ENCODE results near the gene MECP2. TPM values are rescaled to one million over a fixed set of nuclear protein-coding genes. Genes with fewer than 3 reads are reported as not detected.

The MECP2 gene
- total RNA-seq, 4 donors from 2014 or later = 57.7 to 79.4 (median 64.8) TPM

DNA sequence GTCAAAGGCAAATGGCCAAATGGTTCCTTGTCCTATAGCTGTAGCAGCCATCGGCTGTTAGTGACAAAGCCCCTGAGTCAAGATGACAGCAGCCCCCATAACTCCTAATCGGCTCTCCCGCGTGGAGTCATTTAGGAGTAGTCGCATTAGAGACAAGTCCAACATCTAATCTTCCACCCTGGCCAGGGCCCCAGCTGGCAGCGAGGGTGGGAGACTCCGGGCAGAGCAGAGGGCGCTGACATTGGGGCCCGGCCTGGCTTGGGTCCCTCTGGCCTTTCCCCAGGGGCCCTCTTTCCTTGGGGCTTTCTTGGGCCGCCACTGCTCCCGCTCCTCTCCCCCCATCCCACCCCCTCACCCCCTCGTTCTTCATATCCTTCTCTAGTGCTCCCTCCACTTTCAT lies 42.7 kb upstream of the MECP2 start:
- Histone ChIP-seq H3K36me3 (no peaks in the 10 kb centered on the region), H3K27me3 (no peaks in the 10 kb centered on the region), H3K4me1 (peaks cover 0 to 5% (median 4%) of the 10 kb centered on the region in 4 donors), H3K4me3 (no peak overlapping the region), H3K27ac (replicated peaks in 1 of 4) (no peak overlapping the region), H3K9me3 (no peaks in the 10 kb centered on the region)
- intact Hi-C loops (cut with DNase I) = no loop called here
- no peak for DNase-seq (ENCODE audit: extremely low spot score)
- no peak for TF ChIP-seq POLR2A (IDR thresholded peaks at IDR 0.05; ENCODE audit: low read depth)
- no peak for TF ChIP-seq CTCF (IDR thresholded peaks at IDR 0.05)
- no peak for TF ChIP-seq EP300 (IDR thresholded peaks at IDR 0.05)
- no peak for TF ChIP-seq POLR2AphosphoS5 (IDR thresholded peaks at IDR 0.05)
- WGBS = 91% methylated on average over 12 of the region's 12 CpGs

- TF ChIP-seq POLR2A (IDR thresholded peaks at IDR 0.05; ENCODE audit: low read depth) = no peak
- TF ChIP-seq POLR2AphosphoS5 (IDR thresholded peaks at IDR 0.05) = no peak
- TF ChIP-seq CTCF (IDR thresholded peaks at IDR 0.05) = no peak
- no peak for TF ChIP-seq EP300 (IDR thresholded peaks at IDR 0.05)
- Histone ChIP-seq H3K4me3 (no peak overlapping the region), H3K27ac (replicated peaks in 1 of 4) (no peak overlapping the region), H3K4me1 (peaks cover 0 to 5% (median 4%) of the 10 kb centered on the region in 4 donors), H3K36me3 (no peaks in the 10 kb centered on the region), H3K27me3 (no peaks in the 10 kb centered on the region), H3K9me3 (no peaks in the 10 kb centered on the region)
- intact Hi-C loops (cut with DNase I) = no loop called here
- 80% methylated on average over 10 of the region's 10 CpGs for WGBS
- no peak for DNase-seq (ENCODE audit: extremely low spot score)
These were observed 41.3 kb upstream of the MECP2 start for GRCh38 chrX:154138857-154139256.

DNA sequence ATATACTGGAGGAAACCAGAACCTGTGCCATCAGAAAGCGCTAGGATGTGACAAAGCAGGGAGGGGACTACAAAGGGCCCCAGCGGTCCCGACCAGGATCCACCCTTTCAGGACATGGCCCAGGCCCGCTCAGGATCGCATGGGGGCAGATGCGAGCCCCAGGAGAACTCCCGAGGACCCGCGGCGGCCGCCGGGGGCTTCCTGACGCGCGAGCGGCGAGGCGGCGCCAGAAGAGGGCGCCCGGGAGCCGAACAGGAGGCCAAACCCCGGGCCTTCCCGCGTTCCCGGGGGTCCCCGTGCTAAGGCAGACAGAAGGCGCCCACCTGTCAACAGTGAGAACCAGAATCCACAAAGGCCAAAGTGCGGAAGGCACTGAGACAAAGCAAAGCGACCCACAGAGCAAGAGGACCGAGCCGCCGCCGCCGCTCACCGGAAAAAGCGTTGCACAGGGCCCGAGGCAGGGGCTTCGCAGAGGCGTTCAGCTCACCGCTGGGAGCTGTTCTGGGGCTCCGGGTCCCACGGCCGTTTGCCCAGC lies 39.2 kb upstream of the MECP2 start:
- H3K4me1 ChIP-seq = peaks cover 0 to 5% (median 4%) of the 10 kb centered on the region in 4 donors
- H3K27ac ChIP-seq (replicated peaks in 1 of 4) = peak overlapping the region in 2 of 4 donors; percentile 44 to 48
- WGBS = 27% methylated on average over 25 of the region's 44 CpGs
- no peaks in the 10 kb centered on the region for H3K36me3 ChIP-seq
- peak overlapping the region; percentile 42 to 48 (median 46) for H3K4me3 ChIP-seq
- TF ChIP-seq POLR2A (IDR thresholded peaks at IDR 0.05; ENCODE audit: low read depth) (no peak), CTCF (IDR thresholded peaks at IDR 0.05) (peak; percentile 54 to 82 (median 67)), EP300 (IDR thresholded peaks at IDR 0.05) (no peak), POLR2AphosphoS5 (IDR thresholded peaks at IDR 0.05) (peak in 1 of 2 donors; percentile 25)
- no peaks in the 10 kb centered on the region for H3K9me3 ChIP-seq
- H3K27me3 ChIP-seq = no peaks in the 10 kb centered on the region
- intact Hi-C loops (cut with DNase I) = no loop called here
- DNase-seq (ENCODE audit: extremely low spot score) = no peak

DNA sequence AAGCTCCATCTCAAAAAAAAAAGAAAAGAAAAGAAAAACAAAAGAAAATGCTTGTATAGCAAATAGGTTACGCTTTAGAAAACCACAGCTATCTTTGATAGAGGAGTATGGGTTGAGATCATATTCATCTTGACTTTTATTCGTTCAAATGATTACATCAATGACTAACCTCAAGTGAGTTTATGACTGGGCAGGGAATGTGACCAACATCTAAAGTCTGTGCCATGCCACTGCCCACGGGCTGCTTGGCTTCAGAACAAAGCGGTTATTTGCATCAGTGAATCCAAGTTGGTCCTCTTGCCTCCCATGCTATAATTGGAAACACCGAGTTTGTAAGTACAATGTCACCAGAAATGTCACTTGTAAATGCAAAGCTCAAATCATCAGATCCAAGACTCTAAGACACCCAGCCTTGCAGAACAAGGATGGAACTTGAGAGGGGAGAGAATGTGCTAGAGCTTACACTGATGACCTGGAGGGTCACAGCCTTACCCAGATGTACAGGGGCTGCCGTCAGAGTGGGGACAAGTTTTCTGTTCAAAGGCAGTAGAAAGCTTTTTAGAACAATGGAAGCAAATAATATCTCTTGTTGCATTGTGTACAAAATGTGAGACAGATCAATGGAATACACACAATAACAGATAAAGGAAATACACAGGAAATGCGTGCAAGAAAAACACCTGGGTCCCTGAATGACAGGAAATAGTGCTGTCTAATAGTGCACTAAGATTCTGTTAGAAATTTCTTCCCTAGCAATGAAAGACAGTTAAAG lies 38.1 kb upstream of the MECP2 start:
- TF ChIP-seq POLR2A (IDR thresholded peaks at IDR 0.05; ENCODE audit: low read depth) (no peak), EP300 (IDR thresholded peaks at IDR 0.05) (no peak), POLR2AphosphoS5 (IDR thresholded peaks at IDR 0.05) (no peak), CTCF (IDR thresholded peaks at IDR 0.05) (no peak)
- Histone ChIP-seq H3K4me3 (no peak overlapping the region), H3K36me3 (no peaks in the 10 kb centered on the region), H3K9me3 (no peaks in the 10 kb centered on the region), H3K27ac (replicated peaks in 1 of 4) (no peak overlapping the region), H3K27me3 (no peaks in the 10 kb centered on the region), H3K4me1 (peaks cover 0 to 5% (median 4%) of the 10 kb centered on the region in 4 donors)
- WGBS = 78% methylated on average over 7 of the region's 7 CpGs
- no peak for DNase-seq (ENCODE audit: extremely low spot score)
- intact Hi-C loops (cut with DNase I) = no loop called here

Measured in esophagus muscularis mucosa (tissue), 4 donors.